Measurements from ENCODE around the gene GADL1.

GADL1 gene, protein sequence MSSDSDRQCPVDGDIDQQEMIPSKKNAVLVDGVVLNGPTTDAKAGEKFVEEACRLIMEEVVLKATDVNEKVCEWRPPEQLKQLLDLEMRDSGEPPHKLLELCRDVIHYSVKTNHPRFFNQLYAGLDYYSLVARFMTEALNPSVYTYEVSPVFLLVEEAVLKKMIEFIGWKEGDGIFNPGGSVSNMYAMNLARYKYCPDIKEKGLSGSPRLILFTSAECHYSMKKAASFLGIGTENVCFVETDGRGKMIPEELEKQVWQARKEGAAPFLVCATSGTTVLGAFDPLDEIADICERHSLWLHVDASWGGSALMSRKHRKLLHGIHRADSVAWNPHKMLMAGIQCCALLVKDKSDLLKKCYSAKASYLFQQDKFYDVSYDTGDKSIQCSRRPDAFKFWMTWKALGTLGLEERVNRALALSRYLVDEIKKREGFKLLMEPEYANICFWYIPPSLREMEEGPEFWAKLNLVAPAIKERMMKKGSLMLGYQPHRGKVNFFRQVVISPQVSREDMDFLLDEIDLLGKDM

GRCh38 chr3:30894521-30895251, at the start of gene GADL1:
Gene GADL1 (minus strand): TSS chr3:30894661. CDS start chr3:30894614, 47 bp downstream.
- TF ChIP-seq, protein P1, sequence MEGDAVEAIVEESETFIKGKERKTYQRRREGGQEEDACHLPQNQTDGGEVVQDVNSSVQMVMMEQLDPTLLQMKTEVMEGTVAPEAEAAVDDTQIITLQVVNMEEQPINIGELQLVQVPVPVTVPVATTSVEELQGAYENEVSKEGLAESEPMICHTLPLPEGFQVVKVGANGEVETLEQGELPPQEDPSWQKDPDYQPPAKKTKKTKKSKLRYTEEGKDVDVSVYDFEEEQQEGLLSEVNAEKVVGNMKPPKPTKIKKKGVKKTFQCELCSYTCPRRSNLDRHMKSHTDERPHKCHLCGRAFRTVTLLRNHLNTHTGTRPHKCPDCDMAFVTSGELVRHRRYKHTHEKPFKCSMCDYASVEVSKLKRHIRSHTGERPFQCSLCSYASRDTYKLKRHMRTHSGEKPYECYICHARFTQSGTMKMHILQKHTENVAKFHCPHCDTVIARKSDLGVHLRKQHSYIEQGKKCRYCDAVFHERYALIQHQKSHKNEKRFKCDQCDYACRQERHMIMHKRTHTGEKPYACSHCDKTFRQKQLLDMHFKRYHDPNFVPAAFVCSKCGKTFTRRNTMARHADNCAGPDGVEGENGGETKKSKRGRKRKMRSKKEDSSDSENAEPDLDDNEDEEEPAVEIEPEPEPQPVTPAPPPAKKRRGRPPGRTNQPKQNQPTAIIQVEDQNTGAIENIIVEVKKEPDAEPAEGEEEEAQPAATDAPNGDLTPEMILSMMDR (IDR thresholded peaks at IDR 0.05) = no peak
- intact Hi-C loops (cut with DNase I; ENCODE audit: low total_unique reads) = no loop called here
- peak within 1 kb of the TSS; percentile 5 to 25 for H3K27ac ChIP-seq
- H3K4me3 ChIP-seq = peak within 1 kb of the TSS; percentile 57 to 71
- H3K36me3 ChIP-seq = no peaks in the 10 kb centered on the region
- H3K9me3 ChIP-seq = no peaks in the 10 kb centered on the region
- peak in 1 of 2 donors; percentile 25 for DNase-seq
- peaks cover 0 to 8% (median 2%) of the 10 kb centered on the region in 4 donors for H3K4me1 ChIP-seq
- H3K27me3 ChIP-seq = no peaks in the 10 kb centered on the region

GRCh38 chr3:30944124-30944523, 49.7 kb upstream of the GADL1 start:
- Histone ChIP-seq H3K27me3 (no peaks in the 10 kb centered on the region), H3K27ac (no peak overlapping the region), H3K9me3 (no peaks in the 10 kb centered on the region), H3K4me3 (no peak overlapping the region), H3K36me3 (no peaks in the 10 kb centered on the region), H3K4me1 (no peaks in the 10 kb centered on the region)
- no peak for DNase-seq
- TF ChIP-seq, protein P1 (IDR thresholded peaks at IDR 0.05) = no peak
- intact Hi-C loops (cut with DNase I; ENCODE audit: low total_unique reads) = no loop called here

- Histone ChIP-seq H3K4me3 (no peak overlapping the region), H3K4me1 (no peaks in the 10 kb centered on the region), H3K9me3 (no peaks in the 10 kb centered on the region), H3K36me3 (no peaks in the 10 kb centered on the region), H3K27ac (no peak overlapping the region), H3K27me3 (no peaks in the 10 kb centered on the region)
- intact Hi-C loops (cut with DNase I; ENCODE audit: low total_unique reads) = no loop called here
- DNase-seq = no peak
- TF ChIP-seq, protein P1 (IDR thresholded peaks at IDR 0.05) = no peak
Measured at GRCh38 chr3:30943206-30943605, 48.7 kb upstream of the GADL1 start.

DNA sequence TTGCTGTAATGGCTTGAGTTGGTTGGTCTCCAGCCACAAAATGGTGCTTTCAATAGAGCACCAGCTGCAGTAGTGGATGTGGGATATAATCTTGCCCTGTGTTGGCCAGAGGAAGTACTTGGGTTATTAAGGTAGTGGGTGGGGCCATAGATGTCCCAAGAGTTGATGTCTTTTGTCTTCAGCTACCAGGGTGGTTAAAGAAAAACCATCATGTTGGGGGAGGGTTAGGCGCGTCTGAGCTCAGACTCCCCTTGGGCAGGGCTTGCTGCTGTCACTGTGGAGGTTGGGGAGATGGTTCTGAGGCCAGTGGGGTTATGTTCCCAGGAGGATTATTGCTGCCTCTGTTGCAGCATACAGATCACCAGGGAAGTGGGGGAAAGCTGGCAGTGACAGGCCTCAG, 46.9 kb upstream of the GADL1 start:
- H3K36me3 ChIP-seq = no peaks in the 10 kb centered on the region
- no peaks in the 10 kb centered on the region for H3K9me3 ChIP-seq
- no peak for DNase-seq
- no peaks in the 10 kb centered on the region for H3K4me1 ChIP-seq
- no peak overlapping the region for H3K27ac ChIP-seq
- TF ChIP-seq, protein P1 (IDR thresholded peaks at IDR 0.05) = no peak
- intact Hi-C loops (cut with DNase I; ENCODE audit: low total_unique reads) = no loop called here
- no peaks in the 10 kb centered on the region for H3K27me3 ChIP-seq
- H3K4me3 ChIP-seq = no peak overlapping the region

DNA sequence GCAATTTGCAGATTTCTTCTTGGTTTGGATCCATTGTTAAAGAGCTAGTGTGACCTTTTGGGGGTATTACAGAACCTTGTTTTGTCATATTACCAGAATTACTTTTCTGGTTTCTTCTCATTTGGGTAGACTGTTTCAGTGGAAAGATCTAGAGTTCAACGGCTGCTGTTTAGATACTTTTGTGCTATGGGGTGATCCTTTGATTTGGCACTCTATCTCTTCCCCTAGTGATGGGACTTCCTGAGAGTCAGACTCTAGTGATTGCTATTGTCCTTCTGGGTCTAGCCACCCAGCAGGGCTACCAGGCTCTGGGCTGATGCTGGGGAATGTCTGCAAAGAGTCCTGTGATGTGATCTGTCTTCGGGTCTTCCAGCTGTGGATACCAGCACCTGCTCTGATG, 46.3 kb upstream of the GADL1 start:
- no peaks in the 10 kb centered on the region for H3K27me3 ChIP-seq
- H3K4me3 ChIP-seq = no peak overlapping the region
- TF ChIP-seq, protein P1 (IDR thresholded peaks at IDR 0.05) = no peak
- H3K9me3 ChIP-seq = no peaks in the 10 kb centered on the region
- DNase-seq = no peak
- intact Hi-C loops (cut with DNase I; ENCODE audit: low total_unique reads) = no loop called here
- H3K36me3 ChIP-seq = no peaks in the 10 kb centered on the region
- H3K27ac ChIP-seq = no peak overlapping the region
- no peaks in the 10 kb centered on the region for H3K4me1 ChIP-seq

Data from tibial artery (tissue), 4 donors.